ENCODE measurements around the gene SPSB3. TPM values are rescaled to one million over a fixed set of nuclear protein-coding genes. Genes with fewer than 3 reads are reported as not detected.

SPSB3 gene
- total and polyA plus RNA-seq, 2 of the 13 experiments (the other 11 are each of a cell fraction or from before 2014, with no cell fraction given), result 13.2 to 21.9 TPM

DNA sequence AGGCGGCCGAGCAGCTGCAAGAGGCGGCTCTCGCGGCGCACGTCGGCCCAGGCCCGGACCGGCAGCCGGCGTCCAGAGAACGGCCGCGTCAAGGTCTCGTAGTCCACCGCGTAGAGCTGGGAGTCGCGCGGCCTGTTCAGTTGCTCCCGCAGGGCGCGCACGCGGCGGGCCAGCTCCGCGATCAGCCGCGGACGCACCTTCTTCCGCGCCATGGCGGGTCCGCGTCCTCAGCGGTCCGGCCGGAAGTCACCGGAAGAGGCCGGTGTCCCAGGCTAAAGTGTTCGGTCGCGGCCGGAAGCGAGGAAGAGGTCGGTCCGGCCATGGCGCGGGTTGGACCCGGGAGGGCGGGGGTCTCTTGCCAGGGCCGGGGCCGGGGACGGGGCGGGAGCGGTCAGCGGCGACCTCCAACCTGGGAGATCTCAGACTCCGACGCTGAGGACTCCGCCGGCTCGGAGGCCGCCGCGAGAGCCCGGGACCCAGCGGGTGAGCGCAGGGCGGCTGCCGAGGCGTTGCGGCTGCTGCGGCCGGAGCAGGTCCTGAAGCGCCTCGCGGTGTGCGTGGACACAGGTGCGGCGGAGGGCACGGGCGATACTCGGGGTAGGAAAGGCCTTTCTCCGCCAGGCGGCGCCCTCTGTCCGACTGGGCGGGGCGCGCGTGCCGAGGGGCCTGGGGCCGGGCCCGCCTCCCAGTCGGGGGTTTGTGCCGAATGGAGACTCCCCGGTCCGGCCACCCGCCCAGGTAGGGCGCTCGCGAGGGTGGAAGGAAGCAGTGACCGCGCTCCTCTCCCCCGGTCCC lies 9.3 kb downstream of the SPSB3 start, which contains the start of gene MRPS34 (continued):
- TF ChIP-seq, protein P1, sequence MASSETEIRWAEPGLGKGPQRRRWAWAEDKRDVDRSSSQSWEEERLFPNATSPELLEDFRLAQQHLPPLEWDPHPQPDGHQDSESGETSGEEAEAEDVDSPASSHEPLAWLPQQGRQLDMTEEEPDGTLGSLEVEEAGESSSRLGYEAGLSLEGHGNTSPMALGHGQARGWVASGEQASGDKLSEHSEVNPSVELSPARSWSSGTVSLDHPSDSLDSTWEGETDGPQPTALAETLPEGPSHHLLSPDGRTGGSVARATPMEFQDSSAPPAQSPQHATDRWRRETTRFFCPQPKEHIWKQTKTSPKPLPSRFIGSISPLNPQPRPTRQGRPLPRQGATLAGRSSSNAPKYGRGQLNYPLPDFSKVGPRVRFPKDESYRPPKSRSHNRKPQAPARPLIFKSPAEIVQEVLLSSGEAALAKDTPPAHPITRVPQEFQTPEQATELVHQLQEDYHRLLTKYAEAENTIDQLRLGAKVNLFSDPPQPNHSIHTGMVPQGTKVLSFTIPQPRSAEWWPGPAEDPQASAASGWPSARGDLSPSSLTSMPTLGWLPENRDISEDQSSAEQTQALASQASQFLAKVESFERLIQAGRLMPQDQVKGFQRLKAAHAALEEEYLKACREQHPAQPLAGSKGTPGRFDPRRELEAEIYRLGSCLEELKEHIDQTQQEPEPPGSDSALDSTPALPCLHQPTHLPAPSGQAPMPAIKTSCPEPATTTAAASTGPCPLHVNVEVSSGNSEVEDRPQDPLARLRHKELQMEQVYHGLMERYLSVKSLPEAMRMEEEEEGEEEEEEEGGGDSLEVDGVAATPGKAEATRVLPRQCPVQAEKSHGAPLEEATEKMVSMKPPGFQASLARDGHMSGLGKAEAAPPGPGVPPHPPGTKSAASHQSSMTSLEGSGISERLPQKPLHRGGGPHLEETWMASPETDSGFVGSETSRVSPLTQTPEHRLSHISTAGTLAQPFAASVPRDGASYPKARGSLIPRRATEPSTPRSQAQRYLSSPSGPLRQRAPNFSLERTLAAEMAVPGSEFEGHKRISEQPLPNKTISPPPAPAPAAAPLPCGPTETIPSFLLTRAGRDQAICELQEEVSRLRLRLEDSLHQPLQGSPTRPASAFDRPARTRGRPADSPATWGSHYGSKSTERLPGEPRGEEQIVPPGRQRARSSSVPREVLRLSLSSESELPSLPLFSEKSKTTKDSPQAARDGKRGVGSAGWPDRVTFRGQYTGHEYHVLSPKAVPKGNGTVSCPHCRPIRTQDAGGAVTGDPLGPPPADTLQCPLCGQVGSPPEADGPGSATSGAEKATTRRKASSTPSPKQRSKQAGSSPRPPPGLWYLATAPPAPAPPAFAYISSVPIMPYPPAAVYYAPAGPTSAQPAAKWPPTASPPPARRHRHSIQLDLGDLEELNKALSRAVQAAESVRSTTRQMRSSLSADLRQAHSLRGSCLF (CRISPR knock-in tag; IDR thresholded peaks at IDR 0.05; ENCODE audit: borderline replicate concordance), result no peak
- TF ChIP-seq ARHGAP35 (CRISPR knock-in tag; IDR thresholded peaks at IDR 0.05; ENCODE audit: borderline replicate concordance), result no peak
- TF ChIP-seq TBL1XR1 (IDR thresholded peaks at IDR 0.05; ENCODE audit: borderline replicate concordance, low read length, partially characterized antibody), result no peak
- 0 out of 2 replicates have a peak, but pooled peaks have one; percentile 51 for TF ChIP-seq ZMYM2 (CRISPR knock-in tag; IDR thresholded peaks at IDR 0.05)
- TF ChIP-seq TGIF2 (CRISPR knock-in tag; IDR thresholded peaks at IDR 0.05), result peak; percentile 74
- TF ChIP-seq ZNF331 (CRISPR knock-in tag; IDR thresholded peaks at IDR 0.05), result peak; percentile 36; the same call in 1 of the 2 replicates
- peak; percentile 92 for TF ChIP-seq ZMAT3 (CRISPR knock-in tag; conservative IDR thresholded peaks at IDR 0.05)
- TF ChIP-seq ARNTL (CRISPR knock-in tag; IDR thresholded peaks at IDR 0.05), result peak; percentile 81
- TF ChIP-seq REL (CRISPR knock-in tag; conservative IDR thresholded peaks at IDR 0.05), result 0 out of 2 replicates have a peak, but pooled peaks have one; percentile 44
- TF ChIP-seq, protein P2, sequence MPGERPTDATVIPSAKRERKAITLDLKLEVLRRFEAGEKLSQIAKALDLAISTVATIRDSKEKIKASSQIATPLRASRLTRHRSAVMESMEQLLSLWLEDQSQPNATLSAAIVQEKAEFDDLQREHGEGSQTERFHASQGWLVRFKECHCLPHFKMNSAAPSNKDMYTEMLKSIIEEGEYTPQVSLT (CRISPR knock-in tag; IDR thresholded peaks at IDR 0.05; ENCODE audit: borderline replicate concordance, low read depth), result no peak
- TF ChIP-seq, protein P3, sequence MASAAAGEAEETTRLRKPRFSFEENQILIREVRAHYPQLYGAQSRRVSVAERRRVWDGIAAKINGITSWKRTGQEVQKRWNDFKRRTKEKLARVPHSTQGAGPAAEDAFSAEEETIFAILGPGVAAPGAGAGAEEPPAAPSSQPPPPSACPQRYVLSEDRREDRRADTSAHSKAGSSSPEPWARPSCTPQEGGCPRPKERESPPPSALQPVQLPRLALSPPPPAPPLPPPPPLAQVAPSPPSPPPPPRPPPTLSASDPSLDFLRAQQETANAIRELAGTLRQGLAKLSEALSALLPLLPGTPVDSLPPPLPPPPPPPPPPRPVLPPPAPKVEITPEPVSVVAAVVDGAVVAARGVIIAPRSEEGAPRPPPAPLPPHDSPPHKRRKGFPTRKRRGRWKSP (CRISPR knock-in tag; IDR thresholded peaks at IDR 0.05), result peak; percentile 50
- TF ChIP-seq ZNF772 (CRISPR knock-in tag; IDR thresholded peaks at IDR 0.05), result peak; percentile 72; the same call in 1 of the 2 replicates
- TF ChIP-seq, protein P4, sequence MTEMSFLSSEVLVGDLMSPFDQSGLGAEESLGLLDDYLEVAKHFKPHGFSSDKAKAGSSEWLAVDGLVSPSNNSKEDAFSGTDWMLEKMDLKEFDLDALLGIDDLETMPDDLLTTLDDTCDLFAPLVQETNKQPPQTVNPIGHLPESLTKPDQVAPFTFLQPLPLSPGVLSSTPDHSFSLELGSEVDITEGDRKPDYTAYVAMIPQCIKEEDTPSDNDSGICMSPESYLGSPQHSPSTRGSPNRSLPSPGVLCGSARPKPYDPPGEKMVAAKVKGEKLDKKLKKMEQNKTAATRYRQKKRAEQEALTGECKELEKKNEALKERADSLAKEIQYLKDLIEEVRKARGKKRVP (CRISPR knock-in tag; IDR thresholded peaks at IDR 0.05), result no peak
- TF ChIP-seq NR2F2 (IDR thresholded peaks at IDR 0.05; ENCODE audit: borderline replicate concordance, low read depth), result peak; percentile 10; the same call in 1 of the 2 replicates
- TF ChIP-seq SKI (IDR thresholded peaks at IDR 0.05; ENCODE audit: partially characterized antibody), result peak; percentile 7
- TF ChIP-seq, protein P5, sequence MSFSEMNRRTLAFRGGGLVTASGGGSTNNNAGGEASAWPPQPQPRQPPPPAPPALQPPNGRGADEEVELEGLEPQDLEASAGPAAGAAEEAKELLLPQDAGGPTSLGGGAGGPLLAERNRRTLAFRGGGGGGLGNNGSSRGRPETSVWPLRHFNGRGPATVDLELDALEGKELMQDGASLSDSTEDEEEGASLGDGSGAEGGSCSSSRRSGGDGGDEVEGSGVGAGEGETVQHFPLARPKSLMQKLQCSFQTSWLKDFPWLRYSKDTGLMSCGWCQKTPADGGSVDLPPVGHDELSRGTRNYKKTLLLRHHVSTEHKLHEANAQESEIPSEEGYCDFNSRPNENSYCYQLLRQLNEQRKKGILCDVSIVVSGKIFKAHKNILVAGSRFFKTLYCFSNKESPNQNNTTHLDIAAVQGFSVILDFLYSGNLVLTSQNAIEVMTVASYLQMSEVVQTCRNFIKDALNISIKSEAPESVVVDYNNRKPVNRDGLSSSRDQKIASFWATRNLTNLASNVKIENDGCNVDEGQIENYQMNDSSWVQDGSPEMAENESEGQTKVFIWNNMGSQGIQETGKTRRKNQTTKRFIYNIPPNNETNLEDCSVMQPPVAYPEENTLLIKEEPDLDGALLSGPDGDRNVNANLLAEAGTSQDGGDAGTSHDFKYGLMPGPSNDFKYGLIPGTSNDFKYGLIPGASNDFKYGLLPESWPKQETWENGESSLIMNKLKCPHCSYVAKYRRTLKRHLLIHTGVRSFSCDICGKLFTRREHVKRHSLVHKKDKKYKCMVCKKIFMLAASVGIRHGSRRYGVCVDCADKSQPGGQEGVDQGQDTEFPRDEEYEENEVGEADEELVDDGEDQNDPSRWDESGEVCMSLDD (CRISPR knock-in tag; IDR thresholded peaks at IDR 0.05; ENCODE audit: borderline replicate concordance), result peak; percentile 73; the same call in 1 of the 2 replicates
- peak; percentile 88; the same call in 1 of the 2 replicates for TF ChIP-seq ZNF773 (CRISPR knock-in tag; IDR thresholded peaks at IDR 0.05; ENCODE audit: borderline replicate concordance)

All from HepG2 (cell line).